ENCODE measurements around the gene CDH6.
"Not testable (repeated sequence)": the region's sequence is repeated elsewhere in the genome, so short reads cannot be mapped to it uniquely, and the experiment has no call there.

CDH6 gene

GRCh38 chr5:31334061-31334860 lies 140.8 kb downstream of the CDH6 start:
- no peak for DNase-seq

GRCh38 chr5:31335456-31335855 lies 142.0 kb downstream of the CDH6 start:
- no peak for DNase-seq

GRCh38 chr5:31343946-31344345 lies 150.5 kb downstream of the CDH6 start:
- DNase-seq = no peak

- DNase-seq = no peak
These were observed 153.5 kb downstream of the CDH6 start for GRCh38 chr5:31346896-31347551.

GRCh38 chr5:31347552-31347905 lies 154.0 kb downstream of the CDH6 start:
- no peak for DNase-seq

GRCh38 chr5:31350395-31350794 lies 156.9 kb downstream of the CDH6 start:
- no peak for DNase-seq

GRCh38 chr5:31355337-31355736 lies 161.9 kb downstream of the CDH6 start:
- no peak for DNase-seq

GRCh38 chr5:31357038-31357437 lies 163.6 kb downstream of the CDH6 start:
- DNase-seq = no peak

- DNase-seq = no peak
These were observed 166.4 kb downstream of the CDH6 start for GRCh38 chr5:31359839-31360238.

GRCh38 chr5:31361234-31361633 lies 167.7 kb downstream of the CDH6 start:
- DNase-seq = no peak

GRCh38 chr5:31361704-31362528 lies 168.4 kb downstream of the CDH6 start:
- DNase-seq = not testable (repeated sequence)

- no peak for DNase-seq
These were observed 169.0 kb downstream of the CDH6 start for GRCh38 chr5:31362529-31362900.

- DNase-seq = no peak
These were observed 169.6 kb downstream of the CDH6 start for GRCh38 chr5:31362931-31363568.

- no peak for DNase-seq
These were observed 171.6 kb downstream of the CDH6 start for GRCh38 chr5:31364881-31365636.

GRCh38 chr5:31365776-31366175 lies 172.3 kb downstream of the CDH6 start:
- DNase-seq = no peak

GRCh38 chr5:31366941-31367340 lies 173.5 kb downstream of the CDH6 start:
- no peak for DNase-seq

- no peak for DNase-seq
These were observed 178.6 kb downstream of the CDH6 start for GRCh38 chr5:31372124-31372523.

- DNase-seq = no peak
These were observed 182.7 kb downstream of the CDH6 start for GRCh38 chr5:31375999-31376720.

- no peak for DNase-seq
These were observed 183.9 kb downstream of the CDH6 start for GRCh38 chr5:31377274-31377946.

- DNase-seq = no peak
These were observed 184.7 kb downstream of the CDH6 start for GRCh38 chr5:31378136-31378535.
